ENCODE data around the gene CASP2. TPM values are rescaled to one million over a fixed set of nuclear protein-coding genes. Genes with fewer than 3 reads are reported as not detected.

Gene CASP2
- total RNA-seq, 1 experiment from 2014 or later = 67.2 TPM

DNA sequence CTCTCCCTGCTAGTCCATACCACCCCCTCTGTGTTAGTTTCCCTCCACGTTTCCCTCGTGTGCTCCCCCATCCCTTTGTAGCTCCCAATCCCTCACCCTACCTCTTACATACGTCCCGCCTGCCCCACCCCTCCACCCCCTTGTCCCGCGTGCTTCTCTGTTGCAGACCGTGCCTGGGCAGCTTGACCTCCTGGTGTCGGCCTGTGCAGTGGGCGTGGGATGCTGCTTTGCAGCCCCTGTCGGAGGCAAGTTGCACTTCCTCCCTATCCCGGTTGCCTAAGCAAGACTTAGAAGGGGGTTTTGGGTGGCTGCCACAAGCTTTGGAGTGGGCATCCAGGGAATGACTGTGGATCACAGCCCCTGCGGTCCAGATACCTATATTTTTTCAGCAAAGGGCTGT lies 35.5 kb downstream of the CASP2 start:
- Histone ChIP-seq H3K79me2 (ENCODE audit: low read depth) (no peaks in the 10 kb centered on the region), H3F3A (ENCODE audit: insufficient read depth, low read depth) (no peaks in the 10 kb centered on the region), H4K20me1 (ENCODE audit: insufficient read depth) (no peaks in the 10 kb centered on the region), H3K36me3 (ENCODE audit: low read depth) (no peaks in the 10 kb centered on the region), H3K9me3 (ENCODE audit: insufficient read depth, low read depth) (no peaks in the 10 kb centered on the region), H3K4me1 (replicated peaks; ENCODE audit: insufficient read depth) (peaks cover 6% of the 10 kb centered on the region; the same call in 1 of the 2 replicates), H3K27ac (no peak overlapping the region), H3K9me2 (ENCODE audit: insufficient read depth) (no peaks in the 10 kb centered on the region), H3K4me2 (no peak overlapping the region), H3K27me3 (ENCODE audit: insufficient read depth, low read depth) (no peaks in the 10 kb centered on the region), H3K4me3 (no peak overlapping the region), H2AFZ (no peak overlapping the region)
- no TSS peak for BruUV-seq (replicated peaks)
- TF ChIP-seq, protein P1, sequence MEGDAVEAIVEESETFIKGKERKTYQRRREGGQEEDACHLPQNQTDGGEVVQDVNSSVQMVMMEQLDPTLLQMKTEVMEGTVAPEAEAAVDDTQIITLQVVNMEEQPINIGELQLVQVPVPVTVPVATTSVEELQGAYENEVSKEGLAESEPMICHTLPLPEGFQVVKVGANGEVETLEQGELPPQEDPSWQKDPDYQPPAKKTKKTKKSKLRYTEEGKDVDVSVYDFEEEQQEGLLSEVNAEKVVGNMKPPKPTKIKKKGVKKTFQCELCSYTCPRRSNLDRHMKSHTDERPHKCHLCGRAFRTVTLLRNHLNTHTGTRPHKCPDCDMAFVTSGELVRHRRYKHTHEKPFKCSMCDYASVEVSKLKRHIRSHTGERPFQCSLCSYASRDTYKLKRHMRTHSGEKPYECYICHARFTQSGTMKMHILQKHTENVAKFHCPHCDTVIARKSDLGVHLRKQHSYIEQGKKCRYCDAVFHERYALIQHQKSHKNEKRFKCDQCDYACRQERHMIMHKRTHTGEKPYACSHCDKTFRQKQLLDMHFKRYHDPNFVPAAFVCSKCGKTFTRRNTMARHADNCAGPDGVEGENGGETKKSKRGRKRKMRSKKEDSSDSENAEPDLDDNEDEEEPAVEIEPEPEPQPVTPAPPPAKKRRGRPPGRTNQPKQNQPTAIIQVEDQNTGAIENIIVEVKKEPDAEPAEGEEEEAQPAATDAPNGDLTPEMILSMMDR (conservative IDR thresholded peaks at IDR 0.05) = no peak
- no peak for TF ChIP-seq EZH2 (IDR thresholded peaks at IDR 0.05; ENCODE audit: low read depth)
- DNase-seq = no peak
- intact Hi-C loops (cut with micrococcal nuclease; ENCODE audit: unreplicated experiment) = no loop called here
- CTCF ChIA-PET = interaction anchor here (0.7 kb wide), 1 partner anchor 578 kb away, joined by 5 read pairs; the partner anchor contains the start of gene TCAF1
- POLR2A ChIA-PET (ENCODE audit: unreplicated experiment) = no interaction called here

DNA sequence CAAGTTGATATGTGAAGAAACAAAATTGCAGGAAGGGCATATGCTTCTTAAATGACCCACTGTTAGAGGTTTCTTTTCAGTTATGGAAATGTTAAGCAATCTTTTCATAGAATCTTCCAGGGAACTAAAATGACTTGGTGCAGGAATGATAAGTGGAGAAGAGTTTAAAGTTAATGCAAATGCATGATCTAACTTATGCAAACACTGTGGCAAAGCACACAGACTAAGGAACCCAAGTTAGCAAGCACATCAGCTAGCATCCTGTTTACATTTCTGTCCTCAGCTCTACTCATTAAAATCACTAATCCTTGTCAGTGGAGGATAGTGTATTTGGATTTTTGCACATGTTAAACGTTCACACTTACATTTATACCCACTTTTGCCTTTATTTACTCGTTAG lies 37.1 kb downstream of the CASP2 start:
- Histone ChIP-seq H3K27ac (no peak overlapping the region), H3K4me1 (replicated peaks; ENCODE audit: insufficient read depth) (peaks cover 6% of the 10 kb centered on the region; the same call in 1 of the 2 replicates), H3K27me3 (ENCODE audit: insufficient read depth, low read depth) (no peaks in the 10 kb centered on the region), H3F3A (ENCODE audit: insufficient read depth, low read depth) (no peaks in the 10 kb centered on the region), H3K4me2 (no peak overlapping the region), H3K36me3 (ENCODE audit: low read depth) (no peaks in the 10 kb centered on the region), H3K79me2 (ENCODE audit: low read depth) (no peaks in the 10 kb centered on the region), H3K9me2 (ENCODE audit: insufficient read depth) (no peaks in the 10 kb centered on the region), H2AFZ (no peak overlapping the region), H3K9me3 (ENCODE audit: insufficient read depth, low read depth) (no peaks in the 10 kb centered on the region), H3K4me3 (no peak overlapping the region), H4K20me1 (ENCODE audit: insufficient read depth) (no peaks in the 10 kb centered on the region)
- ChIA-PET POLR2A (ENCODE audit: unreplicated experiment) (interaction anchor here (0.5 kb wide), 1 partner anchor 26 kb away, joined by 5 read pairs; no protein-coding TSS in a partner anchor), CTCF (interaction anchor here (0.6 to 0.7 kb wide), 2 partner anchors 83 to 108 kb away, joined by 3 read pairs; partner anchors contain the start of gene EPHA1)
- BruUV-seq (replicated peaks) = no TSS peak
- TF ChIP-seq, protein P1 (conservative IDR thresholded peaks at IDR 0.05) = no peak
- no peak for TF ChIP-seq EZH2 (IDR thresholded peaks at IDR 0.05; ENCODE audit: low read depth)
- intact Hi-C loops (cut with micrococcal nuclease; ENCODE audit: unreplicated experiment) = no loop called here
- DNase-seq = peak in 1 of 2 experiments; percentile 47

DNA sequence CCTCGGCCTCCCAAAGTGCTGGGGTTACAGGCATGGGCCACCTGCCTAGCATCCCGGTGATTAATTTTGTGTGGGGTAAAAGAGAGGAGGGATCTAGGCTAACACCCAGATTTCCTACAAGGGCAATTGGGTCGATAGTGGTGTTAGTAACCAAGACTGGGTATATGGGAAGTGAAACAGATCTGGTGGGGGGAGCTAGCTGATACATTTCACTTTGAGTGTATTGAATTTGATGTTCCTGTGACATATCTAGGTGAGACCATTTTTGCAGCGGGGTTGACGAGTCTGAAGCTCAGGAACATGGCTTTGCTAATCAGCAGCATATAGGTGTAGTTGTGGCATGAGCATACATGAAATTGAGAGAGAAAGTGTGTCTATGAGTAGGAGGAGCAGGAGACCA lies 39.8 kb downstream of the CASP2 start:
- Histone ChIP-seq H3K9me2 (ENCODE audit: insufficient read depth) (no peaks in the 10 kb centered on the region), H2AFZ (no peak overlapping the region), H3K9me3 (ENCODE audit: insufficient read depth, low read depth) (no peaks in the 10 kb centered on the region), H3K4me3 (no peak overlapping the region), H4K20me1 (ENCODE audit: insufficient read depth) (no peaks in the 10 kb centered on the region), H3K27me3 (ENCODE audit: insufficient read depth, low read depth) (no peaks in the 10 kb centered on the region), H3F3A (ENCODE audit: insufficient read depth, low read depth) (peaks cover 16% of the 10 kb centered on the region; the same call in 1 of the 2 replicates), H3K79me2 (ENCODE audit: low read depth) (no peaks in the 10 kb centered on the region), H3K27ac (no peak overlapping the region), H3K4me2 (no peak overlapping the region), H3K4me1 (replicated peaks; ENCODE audit: insufficient read depth) (peaks cover 24% of the 10 kb centered on the region), H3K36me3 (ENCODE audit: low read depth) (no peaks in the 10 kb centered on the region)
- no peak for DNase-seq
- ChIA-PET CTCF (interaction anchor here (1.1 kb wide), 1 partner anchor 8 kb away, joined by 3 read pairs; no protein-coding TSS in a partner anchor), POLR2A (ENCODE audit: unreplicated experiment) (no interaction called here)
- intact Hi-C loops (cut with micrococcal nuclease; ENCODE audit: unreplicated experiment) = no loop called here
- no TSS peak for BruUV-seq (replicated peaks)
- no peak for TF ChIP-seq EZH2 (IDR thresholded peaks at IDR 0.05; ENCODE audit: low read depth)
- TF ChIP-seq, protein P1 (conservative IDR thresholded peaks at IDR 0.05) = no peak
